ENCODE data around the gene TRAPPC5.

TRAPPC5 gene

GRCh38 chr19:7730286-7731217 lies 49.9 kb downstream of the TRAPPC5 start:
- ATAC-seq, result no peak
- TF ChIP-seq ARNTL (CRISPR knock-in tag; IDR thresholded peaks at IDR 0.05; ENCODE audit: borderline replicate concordance, low read depth) (no peak), ZFP30 (CRISPR knock-in tag; IDR thresholded peaks at IDR 0.05) (no peak), PATZ1 (CRISPR knock-in tag; IDR thresholded peaks at IDR 0.05; ENCODE audit: borderline replicate concordance) (no peak), RARB (CRISPR knock-in tag; IDR thresholded peaks at IDR 0.05) (no peak), CREB5 (CRISPR knock-in tag; IDR thresholded peaks at IDR 0.05; ENCODE audit: low read depth) (no peak), SNAI2 (CRISPR knock-in tag; IDR thresholded peaks at IDR 0.05) (no peak), ZFP3 (CRISPR knock-in tag; IDR thresholded peaks at IDR 0.05) (no peak), ZNF565 (CRISPR knock-in tag; conservative IDR thresholded peaks at IDR 0.05; ENCODE audit: low read depth) (no peak), POU6F1 (CRISPR knock-in tag; IDR thresholded peaks at IDR 0.05; ENCODE audit: borderline replicate concordance, low read depth) (no peak), TSHZ2 (CRISPR knock-in tag; IDR thresholded peaks at IDR 0.05) (no peak), ZNF8 (CRISPR knock-in tag; IDR thresholded peaks at IDR 0.05) (no peak), GLIS3 (CRISPR knock-in tag; IDR thresholded peaks at IDR 0.05) (no peak), ZC3H10 (CRISPR knock-in tag; IDR thresholded peaks at IDR 0.05) (no peak), BACH2 (CRISPR knock-in tag; IDR thresholded peaks at IDR 0.05; ENCODE audit: borderline replicate concordance) (no peak), ISL1 (CRISPR knock-in tag; IDR thresholded peaks at IDR 0.05) (no peak)

GRCh38 chr19:7731218-7731595 lies 50.6 kb downstream of the TRAPPC5 start:
- no peak for TF ChIP-seq TCF4 (CRISPR knock-in tag; IDR thresholded peaks at IDR 0.05; ENCODE audit: borderline replicate concordance)
- no peak for TF ChIP-seq ZFP3 (CRISPR knock-in tag; IDR thresholded peaks at IDR 0.05)
- no peak for TF ChIP-seq CSRNP3 (CRISPR knock-in tag; IDR thresholded peaks at IDR 0.05)
- no peak for TF ChIP-seq ZFP30 (CRISPR knock-in tag; IDR thresholded peaks at IDR 0.05)
- TF ChIP-seq GLIS3 (CRISPR knock-in tag; IDR thresholded peaks at IDR 0.05), result no peak
- no peak for TF ChIP-seq TOX (CRISPR knock-in tag; IDR thresholded peaks at IDR 0.05; ENCODE audit: borderline replicate concordance)
- no peak for TF ChIP-seq CREB5 (CRISPR knock-in tag; IDR thresholded peaks at IDR 0.05; ENCODE audit: low read depth)
- no peak for TF ChIP-seq ZNF70 (CRISPR knock-in tag; IDR thresholded peaks at IDR 0.05)
- TF ChIP-seq ZNF8 (CRISPR knock-in tag; IDR thresholded peaks at IDR 0.05), result no peak
- no peak for TF ChIP-seq POU6F1 (CRISPR knock-in tag; IDR thresholded peaks at IDR 0.05; ENCODE audit: borderline replicate concordance, low read depth)
- no peak for ATAC-seq
